K562 (cell line): ENCODE data around the gene COL9A3. TPM values are rescaled to one million over a fixed set of nuclear protein-coding genes. Genes with fewer than 3 reads are reported as not detected.

Experiments
- ARHGAP35 ChIP-seq: fragments of 450-650 bp; IDR thresholded peaks from 2 replicates; pipeline ENCODE4 v1.6.1; 2018; ENCODE audit not compliant: partially characterized antibody
- CBX1 ChIP-seq: sonication (generic); IDR thresholded peaks from 2 replicates; pipeline ENCODE4 v1.6.1; 2016; ENCODE audit warnings: antibody characterized with exemption, low read depth, mild to moderate bottlenecking
- E2F8 ChIP-seq: fragments of 450-650 bp; IDR thresholded peaks from 2 replicates; pipeline ENCODE4 v1.7.1; 2018; ENCODE audit warnings: mild to moderate bottlenecking, low read depth; ENCODE audit not compliant: partially characterized antibody
- FOSL1 ChIP-seq: fragments of 200-800 bp; sonication (Bioruptor generic); conservative IDR thresholded peaks from 2 replicates; pipeline ENCODE4 v1.6.1; 2016; ENCODE audit warnings: missing genetic modification characterization, missing compliant biosample characterization
- KDM4B ChIP-seq, 2 experiments: fragments of 450-650 bp in 1 of 2; sonication (generic) in 1 of 2; IDR thresholded peaks; 2 replicates each; pipeline ENCODE4 v1.6.1; 2016 to 2017; ENCODE audit warnings: borderline replicate concordance in 2 of 2, antibody characterized with exemption in 1 of 2, low read depth in 1 of 2, mild to moderate bottlenecking in 1 of 2
- NFXL1 ChIP-seq: fragments of 450-650 bp; formaldehyde crosslinking; IDR thresholded peaks from 2 replicates; pipeline ENCODE4 v1.4.0; 2021; ENCODE audit warnings: mild to moderate bottlenecking
- PBX2 ChIP-seq, 2 experiments: IDR thresholded peaks in 1 of 2; conservative IDR thresholded peaks in 1 of 2; 2 replicates each; pipeline ENCODE4 v1.6.1; 2016; ENCODE audit warnings: low read depth in 2 of 2, mild to moderate bottlenecking in 1 of 2, missing compliant biosample characterization in 1 of 2, missing genetic modification characterization in 1 of 2, moderate library complexity in 1 of 2
- RCOR1 ChIP-seq, 2 experiments: IDR thresholded peaks; 2 replicates each; pipeline ENCODE4 v1.6.1; 2012; ENCODE audit warnings: low read depth in 2 of 2, low read length in 2 of 2, borderline replicate concordance in 1 of 2, improper control_type of control experiment in 1 of 2
- TCF3 ChIP-seq: sonication (generic); formaldehyde crosslinking; IDR thresholded peaks from 2 replicates; pipeline ENCODE4 v1.4.0; 2020; ENCODE audit warnings: mild to moderate bottlenecking, missing genetic modification reagents
- THRB ChIP-seq: fragments of 450-650 bp; formaldehyde crosslinking; conservative IDR thresholded peaks from 2 replicates; pipeline ENCODE4 v1.4.0; 2022; ENCODE audit warnings: mild to moderate bottlenecking, missing genetic modification characterization
- UBTF ChIP-seq, 2 experiments: IDR thresholded peaks; 2 replicates each; pipeline ENCODE4 v1.6.1; 2012; ENCODE audit warnings: improper control_type of control experiment in 2 of 2, low read depth in 2 of 2, low read length in 2 of 2, borderline replicate concordance in 1 of 2
- ZNF12 ChIP-seq: sonication (generic); formaldehyde crosslinking; IDR thresholded peaks from 2 replicates; pipeline ENCODE4 v1.4.0; 2020; ENCODE audit warnings: mild to moderate bottlenecking, missing genetic modification reagents
- ZNF277 ChIP-seq: fragments of 250-450 bp; sonication (Bioruptor Pico); IDR thresholded peaks from 2 replicates; pipeline ENCODE4 v1.8.0; 2022; ENCODE audit warnings: inconsistent platforms, mild to moderate bottlenecking, moderate library complexity, borderline replicate concordance
- ZNF551 ChIP-seq: fragments of 250-450 bp; sonication (Bioruptor Pico); IDR thresholded peaks from 2 replicates; pipeline ENCODE4 v1.5.0; 2021; ENCODE audit warnings: mild to moderate bottlenecking, moderate library complexity
- ZNF583 ChIP-seq: fragments of 250-450 bp; sonication (Bioruptor Pico); IDR thresholded peaks from 2 replicates; pipeline ENCODE4 v1.4.0; 2020
- ZNF696 ChIP-seq: fragments of 250-450 bp; sonication (Bioruptor Pico); conservative IDR thresholded peaks from 2 replicates; pipeline ENCODE4 v1.4.0; 2020; ENCODE audit warnings: mild to moderate bottlenecking, moderate library complexity
- ZZZ3 ChIP-seq: fragments of 450-650 bp; IDR thresholded peaks from 2 replicates; pipeline ENCODE4 v1.6.1; 2016; ENCODE audit warnings: antibody characterized with exemption, mild to moderate bottlenecking, moderate library complexity
- polyA plus RNA-seq, 8 experiments: library from polyadenylated mRNA; depleted of rRNA in 4 of 8; stranded (reverse) in 5 of 8; unstranded in 3 of 8; fragments of >200 nt; fragmentation: Nextera tagmentation in 2 of 8; fragmentation: Illumina TruSeq in 1 of 8; extraction: Ambion mirVana in 2 of 8; extraction: Trizol in 1 of 8; gene quantifications; 2 replicates each; pipeline versions ENCODE4 v1.2.1 to v1.2.3, GENCODE V29; 2011 to 2014; ENCODE audit warnings: inconsistent platforms in 1 of 8, missing spikeins in 1 of 8
- total RNA-seq, 7 experiments: library from RNA; depleted of rRNA in 6 of 7; stranded (reverse); fragments of >200 nt in 6 of 7; fragmentation: Illumina TruSeq in 2 of 7; extraction: Trizol in 2 of 7; gene quantifications; 2 replicates each; pipeline versions ENCODE4 v1.2.1 to v1.2.3, GENCODE V29; 2011 to 2021; ENCODE audit warnings: low replicate concordance in 1 of 7

Gene COL9A3
- total and polyA plus RNA-seq, 9 of the 15 experiments (the other 6 are each of a cell fraction or from before 2014, with no cell fraction given) = 0.14 to 3.6 (median 0.88) TPM; not detected in 1

- TF ChIP-seq KDM4B (IDR thresholded peaks at IDR 0.05; ENCODE audit: borderline replicate concordance in 2 of 2, low read depth in 1 of 2) (no peak), ZNF551 (no peak), ARHGAP35 (no peak), ZNF696 (no peak), NFXL1 (no peak), RCOR1 (IDR thresholded peaks at IDR 0.05; ENCODE audit: borderline replicate concordance in 1 of 2, low read depth in 2 of 2, low read length in 2 of 2) (no peak), THRB (CRISPR knock-in tag) (no peak), FOSL1 (tag) (no peak), ZNF277 (no peak), E2F8 (no peak), CBX1 (no peak), TCF3 (no peak), PBX2 (CRISPR knock-in tag; IDR thresholded peaks at IDR 0.05; ENCODE audit: low read depth) (no peak), PBX2 (tag; conservative IDR thresholded peaks at IDR 0.05; ENCODE audit: low read depth) (no peak), ZNF12 (CRISPR knock-in tag) (no peak), ZNF583 (CRISPR knock-in tag) (no peak), ZZZ3 (no peak), UBTF (IDR thresholded peaks at IDR 0.05; ENCODE audit: borderline replicate concordance in 1 of 2, low read depth in 2 of 2, low read length in 2 of 2) (0 out of 4 replicates have a peak, but pooled peaks of 1 of the 2 experiments have one; percentile 38)
These were observed 11.6 kb upstream of the COL9A3 start (continued) for GRCh38 chr20:62805155-62805710.
